LNCAP (cell line): Measurements from ENCODE around the gene SDC3.

Experiments used
- TF ChIP-seq, protein P1 (sequence below): fragments of 450-650 bp; IDR thresholded peaks from 2 replicates; pipeline ENCODE4 v1.5.1; 2017; ENCODE audit warnings: mild to moderate bottlenecking

SDC3 gene

DNA sequence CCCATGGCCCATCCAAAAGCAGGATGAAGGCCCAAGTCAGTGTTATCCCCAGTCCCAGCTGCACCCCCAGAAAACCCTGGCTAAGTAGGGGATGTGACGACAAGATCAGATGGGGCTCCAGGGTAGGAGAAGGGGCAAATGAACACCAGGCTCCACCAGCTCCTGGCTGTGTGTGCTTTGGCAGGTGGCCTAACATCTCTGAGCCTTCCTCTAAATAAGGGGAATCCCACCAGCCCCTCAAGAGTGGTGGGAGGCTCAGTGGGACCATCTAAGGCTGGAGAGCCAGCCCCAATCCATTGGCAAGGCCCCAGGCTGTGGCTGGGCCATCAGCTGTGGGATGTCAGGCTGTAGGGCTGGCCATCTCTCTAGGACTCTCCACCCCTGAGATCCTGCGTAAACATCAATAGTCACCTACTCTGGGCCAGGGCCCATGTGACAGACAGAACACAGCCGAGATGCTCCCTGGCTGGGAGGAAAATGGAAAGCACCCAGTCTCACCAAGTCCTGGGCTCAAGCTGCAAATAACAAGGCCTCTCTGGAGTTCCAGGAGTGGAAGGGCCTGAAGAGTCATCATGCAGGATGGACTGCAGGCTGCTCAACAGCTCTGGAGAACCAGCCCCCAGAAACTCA, 7.5 kb downstream of the SDC3 start:
- TF ChIP-seq, protein P1, sequence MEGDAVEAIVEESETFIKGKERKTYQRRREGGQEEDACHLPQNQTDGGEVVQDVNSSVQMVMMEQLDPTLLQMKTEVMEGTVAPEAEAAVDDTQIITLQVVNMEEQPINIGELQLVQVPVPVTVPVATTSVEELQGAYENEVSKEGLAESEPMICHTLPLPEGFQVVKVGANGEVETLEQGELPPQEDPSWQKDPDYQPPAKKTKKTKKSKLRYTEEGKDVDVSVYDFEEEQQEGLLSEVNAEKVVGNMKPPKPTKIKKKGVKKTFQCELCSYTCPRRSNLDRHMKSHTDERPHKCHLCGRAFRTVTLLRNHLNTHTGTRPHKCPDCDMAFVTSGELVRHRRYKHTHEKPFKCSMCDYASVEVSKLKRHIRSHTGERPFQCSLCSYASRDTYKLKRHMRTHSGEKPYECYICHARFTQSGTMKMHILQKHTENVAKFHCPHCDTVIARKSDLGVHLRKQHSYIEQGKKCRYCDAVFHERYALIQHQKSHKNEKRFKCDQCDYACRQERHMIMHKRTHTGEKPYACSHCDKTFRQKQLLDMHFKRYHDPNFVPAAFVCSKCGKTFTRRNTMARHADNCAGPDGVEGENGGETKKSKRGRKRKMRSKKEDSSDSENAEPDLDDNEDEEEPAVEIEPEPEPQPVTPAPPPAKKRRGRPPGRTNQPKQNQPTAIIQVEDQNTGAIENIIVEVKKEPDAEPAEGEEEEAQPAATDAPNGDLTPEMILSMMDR, result no peak

- TF ChIP-seq, protein P1, result no peak
Measured at GRCh38 chr1:30900486-30900885, 8.1 kb downstream of the SDC3 start.

GRCh38 chr1:30899577-30900389, 8.8 kb downstream of the SDC3 start:
- TF ChIP-seq, protein P1, result no peak

- TF ChIP-seq, protein P1, result no peak
Measured at GRCh38 chr1:30898031-30898815, 10.3 kb downstream of the SDC3 start.

GRCh38 chr1:30896905-30897304, 11.7 kb downstream of the SDC3 start:
- TF ChIP-seq, protein P1, result no peak

- TF ChIP-seq, protein P1, result no peak
Measured at GRCh38 chr1:30895944-30896660, 12.5 kb downstream of the SDC3 start.

DNA sequence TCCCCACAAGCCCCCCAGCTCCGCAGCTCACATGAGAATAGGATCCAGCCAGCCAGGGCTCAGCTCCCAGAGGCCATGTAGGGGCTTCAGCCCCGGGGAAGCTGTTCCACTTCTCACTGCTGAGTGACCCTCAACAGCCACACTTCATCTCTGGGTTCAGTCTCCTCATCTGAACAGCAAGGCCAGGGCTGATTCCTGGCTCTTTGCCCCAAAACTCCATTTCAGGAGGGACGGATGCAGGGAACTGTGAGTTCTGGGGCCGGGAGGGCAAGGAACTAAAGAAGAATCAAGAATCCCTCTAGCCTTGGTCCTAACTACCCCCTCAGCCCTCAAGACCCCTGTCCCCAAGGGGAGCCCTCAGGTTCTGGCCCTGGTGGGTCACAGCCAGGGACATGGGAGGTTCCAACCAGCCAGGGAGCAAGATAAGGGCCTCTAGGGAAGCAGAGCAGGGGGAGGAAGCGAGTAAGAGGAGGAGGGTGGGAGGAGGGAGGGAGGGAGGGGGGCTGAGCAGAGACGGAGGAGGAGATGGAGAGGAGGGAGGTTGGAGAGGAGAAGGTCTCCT, 13.1 kb downstream of the SDC3 start:
- TF ChIP-seq, protein P1, result no peak
